ENCODE results near the gene FURIN.

The FURIN gene

DNA sequence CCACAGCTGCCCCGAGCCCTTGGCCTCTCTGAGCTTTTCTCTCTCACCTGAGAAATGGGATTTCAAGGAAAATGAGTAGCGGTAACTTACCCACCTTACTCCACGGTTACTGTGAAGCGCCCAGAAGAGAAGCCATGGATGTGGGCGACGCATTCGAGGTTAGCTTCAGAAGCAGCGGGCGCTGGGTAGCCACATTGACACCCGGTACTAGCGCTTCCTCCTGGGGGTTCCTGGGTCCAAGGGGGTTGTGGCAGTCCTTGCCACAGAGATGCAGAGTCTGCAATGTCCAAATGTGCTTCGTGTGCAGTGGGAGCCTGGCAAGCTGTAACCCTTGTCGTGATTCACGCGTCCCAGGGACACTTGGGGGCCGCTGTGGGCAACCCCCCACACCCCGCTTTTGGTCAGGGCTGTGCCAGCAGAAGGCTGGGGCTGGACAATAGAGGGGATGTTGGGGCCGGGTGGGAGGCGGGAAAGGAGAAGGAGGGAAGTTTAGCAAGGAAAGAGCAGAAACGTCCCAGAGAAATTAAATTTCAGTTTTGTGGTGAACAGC is 41.4 kb upstream of the FURIN start:
- DNase-seq (ENCODE audit: extremely low read depth, low read depth), result no peak
- TF ChIP-seq, protein P1, sequence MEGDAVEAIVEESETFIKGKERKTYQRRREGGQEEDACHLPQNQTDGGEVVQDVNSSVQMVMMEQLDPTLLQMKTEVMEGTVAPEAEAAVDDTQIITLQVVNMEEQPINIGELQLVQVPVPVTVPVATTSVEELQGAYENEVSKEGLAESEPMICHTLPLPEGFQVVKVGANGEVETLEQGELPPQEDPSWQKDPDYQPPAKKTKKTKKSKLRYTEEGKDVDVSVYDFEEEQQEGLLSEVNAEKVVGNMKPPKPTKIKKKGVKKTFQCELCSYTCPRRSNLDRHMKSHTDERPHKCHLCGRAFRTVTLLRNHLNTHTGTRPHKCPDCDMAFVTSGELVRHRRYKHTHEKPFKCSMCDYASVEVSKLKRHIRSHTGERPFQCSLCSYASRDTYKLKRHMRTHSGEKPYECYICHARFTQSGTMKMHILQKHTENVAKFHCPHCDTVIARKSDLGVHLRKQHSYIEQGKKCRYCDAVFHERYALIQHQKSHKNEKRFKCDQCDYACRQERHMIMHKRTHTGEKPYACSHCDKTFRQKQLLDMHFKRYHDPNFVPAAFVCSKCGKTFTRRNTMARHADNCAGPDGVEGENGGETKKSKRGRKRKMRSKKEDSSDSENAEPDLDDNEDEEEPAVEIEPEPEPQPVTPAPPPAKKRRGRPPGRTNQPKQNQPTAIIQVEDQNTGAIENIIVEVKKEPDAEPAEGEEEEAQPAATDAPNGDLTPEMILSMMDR (IDR thresholded peaks at IDR 0.05; ENCODE audit: low read depth, low read length, missing control alignments), result no peak
- H3K4me3 ChIP-seq (replicated peaks; ENCODE audit: low read depth, low read length), result no peak overlapping the region

DNA sequence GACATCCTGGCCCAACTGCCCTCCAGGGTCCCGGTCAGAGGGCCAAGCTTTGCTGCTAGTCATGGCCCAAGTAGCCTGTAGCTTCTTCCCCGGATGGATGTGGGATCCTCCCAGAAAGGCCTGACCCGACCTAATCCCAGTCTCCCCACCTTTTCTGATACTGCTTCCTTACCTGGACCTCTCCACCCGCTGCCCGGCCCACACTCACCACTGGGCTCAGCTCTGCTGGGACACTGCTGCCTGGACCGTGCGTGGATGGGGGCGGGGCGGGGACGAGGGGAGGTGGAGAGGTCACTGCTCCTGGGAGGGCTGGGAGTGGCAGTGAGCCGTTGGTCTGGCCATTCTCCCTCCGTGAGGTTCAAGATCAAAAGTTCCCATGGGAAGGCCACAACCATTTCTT is 40.3 kb upstream of the FURIN start:
- H3K4me3 ChIP-seq (replicated peaks; ENCODE audit: low read depth, low read length), result no peak overlapping the region
- TF ChIP-seq, protein P1 (IDR thresholded peaks at IDR 0.05; ENCODE audit: low read depth, low read length, missing control alignments), result no peak
- DNase-seq (ENCODE audit: extremely low read depth, low read depth), result no peak

DNA sequence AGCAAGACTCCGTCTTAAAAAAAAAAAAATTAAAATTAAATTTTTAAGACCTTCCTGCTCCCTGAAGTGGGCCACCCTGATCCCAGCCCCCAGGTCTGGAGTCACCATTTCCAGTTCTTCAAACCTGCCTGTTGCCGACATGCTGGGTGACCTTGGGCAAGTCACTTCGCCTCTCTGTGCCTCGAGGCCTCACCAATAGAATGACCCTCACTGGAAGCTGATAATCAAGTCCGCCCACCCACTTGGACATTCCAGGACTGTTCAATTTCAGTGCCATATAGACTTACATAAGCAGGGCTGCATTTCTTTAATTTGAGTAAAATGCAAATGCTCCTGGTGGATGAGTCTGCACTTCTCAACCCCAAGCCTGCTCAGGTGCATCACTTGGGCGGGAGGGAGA is 39.3 kb upstream of the FURIN start:
- no peak overlapping the region for H3K4me3 ChIP-seq (replicated peaks; ENCODE audit: low read depth, low read length)
- TF ChIP-seq, protein P1 (IDR thresholded peaks at IDR 0.05; ENCODE audit: low read depth, low read length, missing control alignments), result no peak
- DNase-seq (ENCODE audit: extremely low read depth, low read depth), result no peak

DNA sequence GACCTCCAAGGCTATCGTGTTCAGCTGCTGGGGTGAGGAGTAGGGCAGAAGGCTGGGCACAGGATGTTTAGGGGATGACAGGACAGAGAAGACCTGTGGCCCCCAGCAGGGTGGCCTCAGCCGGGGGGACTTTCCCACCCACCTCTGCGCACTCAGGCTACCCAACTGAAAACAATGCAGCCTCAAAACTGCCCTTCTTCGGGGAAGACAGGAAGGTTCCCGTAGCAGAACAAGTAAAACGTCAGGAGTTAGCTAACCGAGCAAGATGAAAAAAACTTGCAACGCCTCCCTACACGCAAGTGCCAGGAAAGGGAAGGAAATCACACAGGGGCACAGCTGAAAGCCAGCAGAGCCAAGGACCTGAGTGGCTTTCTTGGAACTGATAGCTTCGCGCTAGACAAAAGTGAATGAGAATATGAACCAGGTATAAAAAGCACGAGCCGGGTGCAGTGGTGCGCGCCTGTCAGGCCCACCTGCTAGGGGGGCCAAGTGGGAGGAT is 38.4 kb upstream of the FURIN start:
- no peak overlapping the region for H3K4me3 ChIP-seq (replicated peaks; ENCODE audit: low read depth, low read length)
- no peak for DNase-seq (ENCODE audit: extremely low read depth, low read depth)
- TF ChIP-seq, protein P1 (IDR thresholded peaks at IDR 0.05; ENCODE audit: low read depth, low read length, missing control alignments), result no peak

DNA sequence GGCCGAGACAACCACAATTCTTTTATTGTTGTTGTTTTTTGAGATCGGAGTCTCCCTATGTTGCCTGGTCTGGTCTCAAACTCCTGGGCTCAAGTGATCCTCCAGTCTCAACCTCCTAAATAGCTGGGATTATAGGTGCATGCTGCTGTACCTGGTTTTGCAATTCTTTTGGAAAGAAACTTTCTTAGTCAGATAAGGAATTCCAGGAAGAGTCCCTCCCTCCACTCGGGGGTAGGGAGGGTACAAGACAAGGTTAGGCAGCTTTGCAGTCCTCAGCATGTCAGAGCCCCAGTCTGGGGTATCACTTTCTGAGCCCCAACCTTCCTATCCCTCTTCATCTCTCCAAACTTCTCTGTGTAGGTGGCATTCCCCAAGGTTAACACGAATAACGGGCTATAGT is 33.8 kb upstream of the FURIN start:
- no peak overlapping the region for H3K4me3 ChIP-seq (replicated peaks; ENCODE audit: low read depth, low read length)
- TF ChIP-seq, protein P1 (IDR thresholded peaks at IDR 0.05; ENCODE audit: low read depth, low read length, missing control alignments), result no peak
- DNase-seq (ENCODE audit: extremely low read depth, low read depth), result no peak

DNA sequence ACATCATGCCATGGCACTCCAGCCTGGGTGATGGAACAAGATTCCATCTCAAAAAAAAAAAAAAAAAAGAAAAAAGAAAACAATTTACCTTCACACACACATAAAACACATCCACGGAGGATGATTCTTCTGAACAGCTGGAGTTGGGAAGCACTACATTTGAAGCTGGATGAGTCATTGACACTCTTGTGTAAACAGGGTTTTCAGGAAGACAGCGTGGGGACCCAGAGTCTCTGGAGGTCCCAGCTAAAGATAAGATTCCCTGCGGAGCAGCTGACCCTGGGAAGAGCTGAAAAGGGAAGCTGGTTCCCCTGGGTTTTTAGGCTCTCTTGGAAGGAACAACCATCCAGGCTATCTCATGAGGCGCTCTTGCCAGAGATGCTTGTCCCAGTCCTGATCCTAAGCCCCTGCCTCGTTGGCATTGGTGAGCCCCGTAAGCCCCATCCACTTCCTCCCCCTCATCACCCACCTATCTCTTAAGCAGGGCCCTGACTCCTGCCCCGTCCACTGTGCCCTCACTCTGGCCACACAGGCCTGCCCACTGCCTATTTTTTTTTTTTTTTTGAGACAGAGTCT is 32.0 kb upstream of the FURIN start:
- TF ChIP-seq, protein P1 (IDR thresholded peaks at IDR 0.05; ENCODE audit: low read depth, low read length, missing control alignments), result no peak
- DNase-seq (ENCODE audit: extremely low read depth, low read depth), result peak; percentile 17
- H3K4me3 ChIP-seq (replicated peaks; ENCODE audit: low read depth, low read length), result no peak overlapping the region

DNA sequence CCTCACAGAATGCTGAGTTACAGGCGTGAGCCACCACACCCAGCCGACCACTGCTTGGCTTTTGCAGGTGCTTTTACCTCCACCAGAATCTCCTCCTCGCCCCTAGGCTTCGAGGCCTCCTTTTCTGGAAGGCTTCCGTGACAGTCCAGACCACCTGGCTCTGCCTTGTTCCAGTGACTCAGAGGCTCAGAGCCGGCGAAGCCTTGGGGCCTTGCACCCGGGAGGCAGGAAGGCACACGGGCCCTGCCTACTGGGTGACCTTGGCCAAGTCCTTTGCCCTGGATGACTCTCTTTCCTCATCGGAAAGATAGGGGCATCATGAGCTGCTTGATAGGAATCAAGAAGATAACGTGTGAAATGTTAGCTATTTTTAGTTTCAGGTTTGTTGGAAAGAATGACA is 31.3 kb upstream of the FURIN start:
- TF ChIP-seq, protein P1 (IDR thresholded peaks at IDR 0.05; ENCODE audit: low read depth, low read length, missing control alignments), result no peak
- H3K4me3 ChIP-seq (replicated peaks; ENCODE audit: low read depth, low read length), result no peak overlapping the region

More for the DNA sequence above, 31.3 kb upstream of the FURIN start:
- DNase-seq (ENCODE audit: extremely low read depth, low read depth), result no peak
